Measurements from ENCODE around the gene AATF. TPM values are rescaled to one million over a fixed set of nuclear protein-coding genes. Genes with fewer than 3 reads are reported as not detected.
A peak's percentile ranks its signal among the peaks of the same experiment; 100 is the strongest.

Gene AATF
- total RNA-seq, 1 donor from 2014 or later: 11.5 TPM

DNA sequence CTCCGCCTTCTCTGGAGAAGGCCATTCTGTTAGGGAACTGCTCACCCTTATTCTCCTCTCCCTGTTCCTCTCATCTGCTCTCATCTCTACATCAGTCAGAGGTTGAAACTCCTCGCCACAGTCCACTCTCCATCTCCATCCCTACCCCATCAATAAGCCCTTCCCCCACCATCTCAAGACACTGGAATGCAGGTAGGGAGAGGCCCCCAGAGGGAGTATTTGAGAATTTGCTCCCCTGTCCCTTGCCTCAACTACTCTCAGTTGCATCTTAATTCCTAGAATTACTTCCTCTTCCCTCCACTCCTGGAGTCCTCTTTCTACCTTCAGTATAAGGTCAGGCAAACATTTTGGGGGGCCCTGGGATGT is 2.0 kb upstream of the AATF start:
- Histone ChIP-seq H3K4me1 (ENCODE audit: control insufficient read depth in 3 of 3, insufficient read depth in 3 of 3, low read length in 3 of 3) (peaks cover 8 to 38% (median 30%) of the 10 kb centered on the region in 3 donors), H3K27me3 (ENCODE audit: control insufficient read depth in 3 of 3, insufficient read depth in 3 of 3, low read length in 3 of 3) (peaks cover 58 to 60% (median 59%) of the 10 kb centered on the region in 3 donors), H3K9ac (ENCODE audit: low read depth in 1 of 3, low read length in 3 of 3) (no peak overlapping the region), H3K9me3 (ENCODE audit: control insufficient read depth in 3 of 3, low read length in 3 of 3) (no peaks in the 10 kb centered on the region), H3K27ac (ENCODE audit: low read depth, low read length) (no peak overlapping the region), H3K4me3 (ENCODE audit: low read length in 3 of 3) (no peak overlapping the region), H3K36me3 (ENCODE audit: control insufficient read depth in 3 of 3, insufficient read depth in 3 of 3, low read length in 3 of 3) (no peaks in the 10 kb centered on the region)

GRCh38 chr17:36947922-36948716 is 635 bp upstream of the AATF start:
- Histone ChIP-seq H3K4me1 (ENCODE audit: control insufficient read depth in 3 of 3, insufficient read depth in 3 of 3, low read length in 3 of 3) (peaks cover 8 to 27% (median 18%) of the 10 kb centered on the region in 3 donors), H3K36me3 (ENCODE audit: control insufficient read depth in 3 of 3, insufficient read depth in 3 of 3, low read length in 3 of 3) (peaks cover 3 to 10% (median 4%) of the 10 kb centered on the region in 3 donors), H3K9me3 (ENCODE audit: control insufficient read depth in 3 of 3, low read length in 3 of 3) (no peaks in the 10 kb centered on the region), H3K27ac (ENCODE audit: low read depth, low read length) (peak overlapping the region; percentile 87), H3K4me3 (ENCODE audit: low read length in 3 of 3) (peak overlapping the region; percentile 85 to 95 (median 85)), H3K9ac (ENCODE audit: low read depth in 1 of 3, low read length in 3 of 3) (peak overlapping the region; percentile 35 to 90 (median 64)), H3K27me3 (ENCODE audit: control insufficient read depth in 3 of 3, insufficient read depth in 3 of 3, low read length in 3 of 3) (peaks cover 44 to 46% (median 45%) of the 10 kb centered on the region in 3 donors)

GRCh38 chr17:36949461-36949927 is 740 bp downstream of the AATF start:
- peaks cover 32 to 33% (median 32%) of the 10 kb centered on the region in 3 donors for H3K27me3 ChIP-seq (ENCODE audit: control insufficient read depth in 3 of 3, insufficient read depth in 3 of 3, low read length in 3 of 3)
- peak overlapping the region; percentile 86 to 96 (median 90) for H3K9ac ChIP-seq (ENCODE audit: low read depth in 1 of 3, low read length in 3 of 3)
- H3K27ac ChIP-seq (ENCODE audit: low read depth, low read length): peak overlapping the region; percentile 87
- peaks cover 10 to 22% (median 17%) of the 10 kb centered on the region in 3 donors for H3K36me3 ChIP-seq (ENCODE audit: control insufficient read depth in 3 of 3, insufficient read depth in 3 of 3, low read length in 3 of 3)
- peak overlapping the region; percentile 82 to 95 (median 85) for H3K4me3 ChIP-seq (ENCODE audit: low read length in 3 of 3)
- H3K9me3 ChIP-seq (ENCODE audit: control insufficient read depth in 3 of 3, low read length in 3 of 3): no peaks in the 10 kb centered on the region
- peaks cover 8 to 27% (median 18%) of the 10 kb centered on the region in 3 donors for H3K4me1 ChIP-seq (ENCODE audit: control insufficient read depth in 3 of 3, insufficient read depth in 3 of 3, low read length in 3 of 3)

GRCh38 chr17:36950027-36950426 is 1.3 kb downstream of the AATF start:
- H3K36me3 ChIP-seq (ENCODE audit: control insufficient read depth in 3 of 3, insufficient read depth in 3 of 3, low read length in 3 of 3): peaks cover 14 to 27% (median 20%) of the 10 kb centered on the region in 3 donors
- H3K9me3 ChIP-seq (ENCODE audit: control insufficient read depth in 3 of 3, low read length in 3 of 3): no peaks in the 10 kb centered on the region
- H3K27ac ChIP-seq (ENCODE audit: low read depth, low read length): no peak overlapping the region
- H3K4me1 ChIP-seq (ENCODE audit: control insufficient read depth in 3 of 3, insufficient read depth in 3 of 3, low read length in 3 of 3): peaks cover 8 to 27% (median 18%) of the 10 kb centered on the region in 3 donors
- peaks cover 27 to 28% (median 27%) of the 10 kb centered on the region in 3 donors for H3K27me3 ChIP-seq (ENCODE audit: control insufficient read depth in 3 of 3, insufficient read depth in 3 of 3, low read length in 3 of 3)
- H3K9ac ChIP-seq (ENCODE audit: low read depth in 1 of 3, low read length in 3 of 3): peak overlapping the region in 1 of 3 donors; percentile 96
- peak overlapping the region; percentile 82 to 95 (median 85) for H3K4me3 ChIP-seq (ENCODE audit: low read length in 3 of 3)

DNA sequence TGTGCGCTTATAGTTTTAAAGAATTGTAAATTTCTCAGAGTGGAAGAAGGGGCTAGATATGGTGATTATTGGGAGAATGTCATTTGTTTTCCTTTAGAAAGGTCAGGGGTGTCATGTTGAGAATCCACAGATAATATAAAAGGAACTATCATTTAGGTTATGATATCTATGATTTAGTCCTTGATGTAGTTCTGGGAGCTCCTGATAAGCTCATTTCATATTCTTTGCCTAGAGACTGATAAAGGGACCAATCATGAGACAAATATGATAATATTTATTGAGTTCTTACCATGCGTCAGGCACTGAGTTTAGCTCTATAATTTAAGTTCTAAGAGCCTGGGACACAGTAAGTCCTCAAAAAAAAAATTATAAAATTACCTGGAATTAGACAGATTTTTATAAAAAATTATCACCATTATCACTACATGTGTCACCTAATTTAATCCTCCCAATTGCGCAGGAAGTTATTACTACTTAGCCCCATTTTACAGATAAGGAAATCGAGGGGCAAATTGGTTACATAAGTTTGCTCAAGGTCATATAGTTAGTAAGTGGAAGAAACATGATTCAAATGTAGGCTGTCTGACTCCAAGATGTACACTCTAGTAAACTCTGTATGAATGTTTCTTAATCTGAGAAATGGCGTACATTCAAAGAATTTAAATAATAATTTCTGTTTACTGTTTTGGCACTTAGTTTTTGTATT is 2.5 kb downstream of the AATF start:
- no peak overlapping the region for H3K4me3 ChIP-seq (ENCODE audit: low read length in 3 of 3)
- peaks cover 8 to 27% (median 18%) of the 10 kb centered on the region in 3 donors for H3K4me1 ChIP-seq (ENCODE audit: control insufficient read depth in 3 of 3, insufficient read depth in 3 of 3, low read length in 3 of 3)
- peaks cover 18 to 36% (median 27%) of the 10 kb centered on the region in 3 donors for H3K36me3 ChIP-seq (ENCODE audit: control insufficient read depth in 3 of 3, insufficient read depth in 3 of 3, low read length in 3 of 3)
- no peak overlapping the region for H3K9ac ChIP-seq (ENCODE audit: low read depth in 1 of 3, low read length in 3 of 3)
- H3K27ac ChIP-seq (ENCODE audit: low read depth, low read length): no peak overlapping the region
- no peaks in the 10 kb centered on the region for H3K9me3 ChIP-seq (ENCODE audit: control insufficient read depth in 3 of 3, low read length in 3 of 3)
- H3K27me3 ChIP-seq (ENCODE audit: control insufficient read depth in 3 of 3, insufficient read depth in 3 of 3, low read length in 3 of 3): peaks cover 16 to 17% (median 16%) of the 10 kb centered on the region in 3 donors

- Histone ChIP-seq H3K4me3 (ENCODE audit: low read length in 3 of 3) (no peak overlapping the region), H3K36me3 (ENCODE audit: control insufficient read depth in 3 of 3, insufficient read depth in 3 of 3, low read length in 3 of 3) (no peaks in the 10 kb centered on the region), H3K9ac (ENCODE audit: low read depth in 1 of 3, low read length in 3 of 3) (no peak overlapping the region), H3K4me1 (ENCODE audit: control insufficient read depth in 3 of 3, insufficient read depth in 3 of 3, low read length in 3 of 3) (no peaks in the 10 kb centered on the region), H3K9me3 (ENCODE audit: control insufficient read depth in 3 of 3, low read length in 3 of 3) (no peaks in the 10 kb centered on the region), H3K27ac (ENCODE audit: low read depth, low read length) (no peak overlapping the region), H3K27me3 (ENCODE audit: control insufficient read depth in 3 of 3, insufficient read depth in 3 of 3, low read length in 3 of 3) (no peaks in the 10 kb centered on the region)
These were observed 22.8 kb downstream of the AATF start for GRCh38 chr17:36971508-36971907.

DNA sequence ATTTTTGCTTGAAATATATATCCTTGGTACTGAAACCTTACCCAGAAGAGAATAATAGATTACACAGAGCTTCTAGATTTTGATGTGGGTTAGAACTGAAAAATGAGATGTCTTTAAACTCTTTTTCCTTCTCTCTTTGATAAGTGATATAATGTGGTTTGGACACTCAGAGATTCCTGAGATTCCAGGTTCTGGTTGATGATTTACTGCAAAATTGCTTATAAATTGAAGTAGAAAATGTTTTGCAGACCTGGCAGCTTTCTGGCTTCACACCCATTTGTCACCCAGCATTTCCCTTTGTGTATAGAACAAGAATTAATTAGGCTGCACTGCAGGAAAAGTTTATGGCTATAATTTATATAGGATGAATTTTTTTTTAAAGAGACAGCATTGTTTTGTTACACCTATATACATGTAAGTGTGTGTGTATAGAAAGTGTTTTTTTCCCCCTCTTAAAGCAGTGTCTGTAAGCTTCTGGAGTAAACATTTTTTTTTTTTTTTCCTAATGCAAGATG is 23.5 kb downstream of the AATF start:
- Histone ChIP-seq H3K27me3 (ENCODE audit: control insufficient read depth in 3 of 3, insufficient read depth in 3 of 3, low read length in 3 of 3) (no peaks in the 10 kb centered on the region), H3K27ac (ENCODE audit: low read depth, low read length) (no peak overlapping the region), H3K4me1 (ENCODE audit: control insufficient read depth in 3 of 3, insufficient read depth in 3 of 3, low read length in 3 of 3) (no peaks in the 10 kb centered on the region), H3K9ac (ENCODE audit: low read depth in 1 of 3, low read length in 3 of 3) (no peak overlapping the region), H3K36me3 (ENCODE audit: control insufficient read depth in 3 of 3, insufficient read depth in 3 of 3, low read length in 3 of 3) (no peaks in the 10 kb centered on the region), H3K9me3 (ENCODE audit: control insufficient read depth in 3 of 3, low read length in 3 of 3) (no peaks in the 10 kb centered on the region), H3K4me3 (ENCODE audit: low read length in 3 of 3) (no peak overlapping the region)

GRCh38 chr17:36972905-36973304 is 24.2 kb downstream of the AATF start:
- H3K9ac ChIP-seq (ENCODE audit: low read depth in 1 of 3, low read length in 3 of 3): no peak overlapping the region
- H3K36me3 ChIP-seq (ENCODE audit: control insufficient read depth in 3 of 3, insufficient read depth in 3 of 3, low read length in 3 of 3): no peaks in the 10 kb centered on the region

GRCh38 chr17:36975922-36976515 is 27.3 kb downstream of the AATF start:
- Histone ChIP-seq H3K9me3 (ENCODE audit: control insufficient read depth in 3 of 3, low read length in 3 of 3) (no peaks in the 10 kb centered on the region), H3K4me1 (ENCODE audit: control insufficient read depth in 3 of 3, insufficient read depth in 3 of 3, low read length in 3 of 3) (no peaks in the 10 kb centered on the region), H3K9ac (ENCODE audit: low read depth in 1 of 3, low read length in 3 of 3) (no peak overlapping the region), H3K27ac (ENCODE audit: low read depth, low read length) (no peak overlapping the region), H3K27me3 (ENCODE audit: control insufficient read depth in 3 of 3, insufficient read depth in 3 of 3, low read length in 3 of 3) (no peaks in the 10 kb centered on the region), H3K36me3 (ENCODE audit: control insufficient read depth in 3 of 3, insufficient read depth in 3 of 3, low read length in 3 of 3) (no peaks in the 10 kb centered on the region), H3K4me3 (ENCODE audit: low read length in 3 of 3) (no peak overlapping the region)

More at GRCh38 chr17:36972905-36973304, 24.2 kb downstream of the AATF start:
- H3K4me1 ChIP-seq (ENCODE audit: control insufficient read depth in 3 of 3, insufficient read depth in 3 of 3, low read length in 3 of 3): no peaks in the 10 kb centered on the region
- H3K27me3 ChIP-seq (ENCODE audit: control insufficient read depth in 3 of 3, insufficient read depth in 3 of 3, low read length in 3 of 3): no peaks in the 10 kb centered on the region
- no peaks in the 10 kb centered on the region for H3K9me3 ChIP-seq (ENCODE audit: control insufficient read depth in 3 of 3, low read length in 3 of 3)
- no peak overlapping the region for H3K4me3 ChIP-seq (ENCODE audit: low read length in 3 of 3)
- no peak overlapping the region for H3K27ac ChIP-seq (ENCODE audit: low read depth, low read length)

Data from skeletal muscle tissue (tissue), 4 donors.